ENCODE measurements around the gene RHBDD1.

Gene RHBDD1

GRCh38 chr2:226887940-226888339 is 52.1 kb downstream of the RHBDD1 start:
- DNase-seq (no peak), ATAC-seq (no peak)

GRCh38 chr2:226888378-226888965 is 52.6 kb downstream of the RHBDD1 start:
- no peak for ATAC-seq
- no peak for DNase-seq

- ATAC-seq (no peak), DNase-seq (no peak)
Measured at GRCh38 chr2:226888971-226889370, 53.1 kb downstream of the RHBDD1 start.

- DNase-seq (no peak), ATAC-seq (no peak)
Measured at GRCh38 chr2:226890286-226890685, 54.4 kb downstream of the RHBDD1 start.

GRCh38 chr2:226891780-226892590 is 56.1 kb downstream of the RHBDD1 start:
- DNase-seq = no peak
- no peak for ATAC-seq

- ATAC-seq (no peak), DNase-seq (no peak)
Measured at GRCh38 chr2:226892729-226893128, 56.9 kb downstream of the RHBDD1 start.

- DNase-seq = no peak
- no peak for ATAC-seq
Measured at GRCh38 chr2:226893216-226893615, 57.4 kb downstream of the RHBDD1 start.

GRCh38 chr2:226894752-226895151 is 58.9 kb downstream of the RHBDD1 start:
- no peak for DNase-seq

GRCh38 chr2:226895579-226895978 is 59.7 kb downstream of the RHBDD1 start:
- no peak for DNase-seq
- ATAC-seq = no peak

More at GRCh38 chr2:226894752-226895151, 58.9 kb downstream of the RHBDD1 start:
- ATAC-seq = no peak

- ATAC-seq = no peak
- DNase-seq = no peak
Measured at GRCh38 chr2:226898121-226898520, 62.3 kb downstream of the RHBDD1 start.

GRCh38 chr2:226898897-226899296 is 63.0 kb downstream of the RHBDD1 start:
- ATAC-seq (no peak), DNase-seq (no peak)

- DNase-seq (peak; percentile 9), ATAC-seq (peak; percentile 43)
Measured at GRCh38 chr2:226902041-226902966, 66.5 kb downstream of the RHBDD1 start.

GRCh38 chr2:226903179-226903578 is 67.3 kb downstream of the RHBDD1 start:
- DNase-seq (peak; percentile 17), ATAC-seq (peak; percentile 87)

- DNase-seq = peak; percentile 16
- ATAC-seq = peak; percentile 44
Measured at GRCh38 chr2:226904592-226904991, 68.7 kb downstream of the RHBDD1 start.

GRCh38 chr2:226905718-226906117 is 69.9 kb downstream of the RHBDD1 start:
- no peak for ATAC-seq
- DNase-seq = no peak

- DNase-seq = no peak
- no peak for ATAC-seq
Measured at GRCh38 chr2:226906163-226906693, 70.4 kb downstream of the RHBDD1 start.

GRCh38 chr2:226909126-226909525 is 73.3 kb downstream of the RHBDD1 start:
- no peak for ATAC-seq
- DNase-seq = no peak

- no peak for DNase-seq
- ATAC-seq = no peak
Measured at GRCh38 chr2:226909836-226910235, 74.0 kb downstream of the RHBDD1 start.

GRCh38 chr2:226910384-226910783 is 74.5 kb downstream of the RHBDD1 start:
- ATAC-seq (no peak), DNase-seq (no peak)

GRCh38 chr2:226911932-226912331 is 76.1 kb downstream of the RHBDD1 start:
- DNase-seq (no peak), ATAC-seq (no peak)

GRCh38 chr2:226913641-226914040 is 77.8 kb downstream of the RHBDD1 start:
- ATAC-seq (no peak), DNase-seq (no peak)

- ATAC-seq = peak; percentile 19
Measured at GRCh38 chr2:226915846-226916360, 80.0 kb downstream of the RHBDD1 start.

More at GRCh38 chr2:226915846-226916360, 80.0 kb downstream of the RHBDD1 start:
- DNase-seq = no peak
